Stimulated activated naive CD4-positive, alpha-beta T cell treated with Interleukin-2 at 50 U/mL for 16 hours (primary cell): ENCODE measurements around the gene MCCD1.

Experiments
- DNase-seq: peaks from one replicate; lab custom pipeline; 2025; lab: John Stamatoyannopoulos, UW

MCCD1 gene

DNA sequence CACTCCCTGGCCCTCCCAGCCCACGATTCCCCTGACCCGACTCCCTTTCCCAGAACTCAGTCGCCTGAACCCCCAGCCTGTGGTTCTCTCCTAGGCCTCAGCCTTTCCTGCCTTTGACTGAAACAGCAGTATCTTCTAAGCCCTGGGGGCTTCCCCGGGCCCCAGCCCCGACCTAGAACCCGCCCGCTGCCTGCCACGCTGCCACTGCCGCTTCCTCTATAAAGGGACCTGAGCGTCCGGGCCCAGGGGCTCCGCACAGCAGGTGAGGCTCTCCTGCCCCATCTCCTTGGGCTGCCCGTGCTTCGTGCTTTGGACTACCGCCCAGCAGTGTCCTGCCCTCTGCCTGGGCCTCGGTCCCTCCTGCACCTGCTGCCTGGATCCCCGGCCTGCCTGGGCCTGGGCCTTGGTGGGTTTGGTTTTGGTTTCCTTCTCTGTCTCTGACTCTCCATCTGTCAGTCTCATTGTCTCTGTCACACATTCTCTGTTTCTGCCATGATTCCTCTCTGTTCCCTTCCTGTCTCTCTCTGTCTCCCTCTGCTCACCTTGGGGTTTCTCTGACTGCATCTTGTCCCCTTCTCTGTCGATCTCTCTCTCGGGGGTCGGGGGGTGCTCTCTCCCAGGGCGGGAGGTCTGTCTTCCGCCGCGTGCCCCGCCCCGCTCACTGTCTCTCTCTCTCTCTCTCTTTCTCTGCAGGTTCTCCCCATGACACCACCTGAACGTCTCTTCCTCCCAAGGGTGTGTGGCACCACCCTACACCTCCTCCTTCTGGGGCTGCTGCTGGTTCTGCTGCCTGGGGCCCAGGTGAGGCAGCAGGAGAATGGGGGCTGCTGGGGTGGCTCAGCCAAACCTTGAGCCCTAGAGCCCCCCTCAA lies 43.5 kb downstream of the MCCD1 start, which contains the start of gene LTA:
TSS of gene LTA (plus strand) at position 249 of the 871 bp plus-strand sequence. CDS start at position 703, 454 bp downstream.
- DNase-seq: peak; percentile 80

DNA sequence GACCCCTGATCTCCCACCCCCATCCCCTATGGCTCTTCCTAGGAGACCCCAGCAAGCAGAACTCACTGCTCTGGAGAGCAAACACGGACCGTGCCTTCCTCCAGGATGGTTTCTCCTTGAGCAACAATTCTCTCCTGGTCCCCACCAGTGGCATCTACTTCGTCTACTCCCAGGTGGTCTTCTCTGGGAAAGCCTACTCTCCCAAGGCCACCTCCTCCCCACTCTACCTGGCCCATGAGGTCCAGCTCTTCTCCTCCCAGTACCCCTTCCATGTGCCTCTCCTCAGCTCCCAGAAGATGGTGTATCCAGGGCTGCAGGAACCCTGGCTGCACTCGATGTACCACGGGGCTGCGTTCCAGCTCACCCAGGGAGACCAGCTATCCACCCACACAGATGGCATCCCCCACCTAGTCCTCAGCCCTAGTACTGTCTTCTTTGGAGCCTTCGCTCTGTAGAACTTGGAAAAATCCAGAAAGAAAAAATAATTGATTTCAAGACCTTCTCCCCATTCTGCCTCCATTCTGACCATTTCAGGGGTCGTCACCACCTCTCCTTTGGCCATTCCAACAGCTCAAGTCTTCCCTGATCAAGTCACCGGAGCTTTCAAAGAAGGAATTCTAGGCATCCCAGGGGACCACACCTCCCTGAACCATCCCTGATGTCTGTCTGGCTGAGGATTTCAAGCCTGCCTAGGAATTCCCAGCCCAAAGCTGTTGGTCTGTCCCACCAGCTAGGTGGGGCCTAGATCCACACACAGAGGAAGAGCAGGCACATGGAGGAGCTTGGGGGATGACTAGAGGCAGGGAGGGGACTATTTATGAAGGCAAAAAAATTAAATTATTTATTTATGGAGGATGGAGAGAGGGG lies 44.7 kb downstream of the MCCD1 start:
- DNase-seq: no peak

DNA sequence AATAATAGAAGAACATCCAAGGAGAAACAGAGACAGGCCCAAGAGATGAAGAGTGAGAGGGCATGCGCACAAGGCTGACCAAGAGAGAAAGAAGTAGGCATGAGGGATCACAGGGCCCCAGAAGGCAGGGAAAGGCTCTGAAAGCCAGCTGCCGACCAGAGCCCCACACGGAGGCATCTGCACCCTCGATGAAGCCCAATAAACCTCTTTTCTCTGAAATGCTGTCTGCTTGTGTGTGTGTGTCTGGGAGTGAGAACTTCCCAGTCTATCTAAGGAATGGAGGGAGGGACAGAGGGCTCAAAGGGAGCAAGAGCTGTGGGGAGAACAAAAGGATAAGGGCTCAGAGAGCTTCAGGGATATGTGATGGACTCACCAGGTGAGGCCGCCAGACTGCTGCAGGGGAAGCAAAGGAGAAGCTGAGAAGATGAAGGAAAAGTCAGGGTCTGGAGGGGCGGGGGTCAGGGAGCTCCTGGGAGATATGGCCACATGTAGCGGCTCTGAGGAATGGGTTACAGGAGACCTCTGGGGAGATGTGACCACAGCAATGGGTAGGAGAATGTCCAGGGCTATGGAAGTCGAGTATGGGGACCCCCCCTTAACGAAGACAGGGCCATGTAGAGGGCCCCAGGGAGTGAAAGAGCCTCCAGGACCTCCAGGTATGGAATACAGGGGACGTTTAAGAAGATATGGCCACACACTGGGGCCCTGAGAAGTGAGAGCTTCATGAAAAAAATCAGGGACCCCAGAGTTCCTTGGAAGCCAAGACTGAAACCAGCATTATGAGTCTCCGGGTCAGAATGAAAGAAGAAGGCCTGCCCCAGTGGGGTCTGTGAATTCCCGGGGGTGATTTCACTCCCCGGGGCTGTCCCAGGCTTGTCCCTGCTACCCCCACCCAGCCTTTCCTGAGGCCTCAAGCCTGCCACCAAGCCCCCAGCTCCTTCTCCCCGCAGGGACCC lies 45.6 kb downstream of the MCCD1 start:
- peak; percentile 46 for DNase-seq

DNA sequence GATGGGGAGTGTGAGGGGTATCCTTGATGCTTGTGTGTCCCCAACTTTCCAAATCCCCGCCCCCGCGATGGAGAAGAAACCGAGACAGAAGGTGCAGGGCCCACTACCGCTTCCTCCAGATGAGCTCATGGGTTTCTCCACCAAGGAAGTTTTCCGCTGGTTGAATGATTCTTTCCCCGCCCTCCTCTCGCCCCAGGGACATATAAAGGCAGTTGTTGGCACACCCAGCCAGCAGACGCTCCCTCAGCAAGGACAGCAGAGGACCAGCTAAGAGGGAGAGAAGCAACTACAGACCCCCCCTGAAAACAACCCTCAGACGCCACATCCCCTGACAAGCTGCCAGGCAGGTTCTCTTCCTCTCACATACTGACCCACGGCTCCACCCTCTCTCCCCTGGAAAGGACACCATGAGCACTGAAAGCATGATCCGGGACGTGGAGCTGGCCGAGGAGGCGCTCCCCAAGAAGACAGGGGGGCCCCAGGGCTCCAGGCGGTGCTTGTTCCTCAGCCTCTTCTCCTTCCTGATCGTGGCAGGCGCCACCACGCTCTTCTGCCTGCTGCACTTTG lies 46.7 kb downstream of the MCCD1 start, which contains the start of gene TNF:
TSS of gene TNF (plus strand) at position 231 of the 567 bp plus-strand sequence. CDS start at position 408, 177 bp downstream.
- DNase-seq: peak; percentile 82

DNA sequence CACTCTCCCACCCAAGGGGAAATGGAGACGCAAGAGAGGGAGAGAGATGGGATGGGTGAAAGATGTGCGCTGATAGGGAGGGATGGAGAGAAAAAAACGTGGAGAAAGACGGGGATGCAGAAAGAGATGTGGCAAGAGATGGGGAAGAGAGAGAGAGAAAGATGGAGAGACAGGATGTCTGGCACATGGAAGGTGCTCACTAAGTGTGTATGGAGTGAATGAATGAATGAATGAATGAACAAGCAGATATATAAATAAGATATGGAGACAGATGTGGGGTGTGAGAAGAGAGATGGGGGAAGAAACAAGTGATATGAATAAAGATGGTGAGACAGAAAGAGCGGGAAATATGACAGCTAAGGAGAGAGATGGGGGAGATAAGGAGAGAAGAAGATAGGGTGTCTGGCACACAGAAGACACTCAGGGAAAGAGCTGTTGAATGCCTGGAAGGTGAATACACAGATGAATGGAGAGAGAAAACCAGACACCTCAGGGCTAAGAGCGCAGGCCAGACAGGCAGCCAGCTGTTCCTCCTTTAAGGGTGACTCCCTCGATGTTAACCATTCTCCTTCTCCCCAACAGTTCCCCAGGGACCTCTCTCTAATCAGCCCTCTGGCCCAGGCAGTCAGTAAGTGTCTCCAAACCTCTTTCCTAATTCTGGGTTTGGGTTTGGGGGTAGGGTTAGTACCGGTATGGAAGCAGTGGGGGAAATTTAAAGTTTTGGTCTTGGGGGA lies 47.4 kb downstream of the MCCD1 start:
- no peak for DNase-seq

DNA sequence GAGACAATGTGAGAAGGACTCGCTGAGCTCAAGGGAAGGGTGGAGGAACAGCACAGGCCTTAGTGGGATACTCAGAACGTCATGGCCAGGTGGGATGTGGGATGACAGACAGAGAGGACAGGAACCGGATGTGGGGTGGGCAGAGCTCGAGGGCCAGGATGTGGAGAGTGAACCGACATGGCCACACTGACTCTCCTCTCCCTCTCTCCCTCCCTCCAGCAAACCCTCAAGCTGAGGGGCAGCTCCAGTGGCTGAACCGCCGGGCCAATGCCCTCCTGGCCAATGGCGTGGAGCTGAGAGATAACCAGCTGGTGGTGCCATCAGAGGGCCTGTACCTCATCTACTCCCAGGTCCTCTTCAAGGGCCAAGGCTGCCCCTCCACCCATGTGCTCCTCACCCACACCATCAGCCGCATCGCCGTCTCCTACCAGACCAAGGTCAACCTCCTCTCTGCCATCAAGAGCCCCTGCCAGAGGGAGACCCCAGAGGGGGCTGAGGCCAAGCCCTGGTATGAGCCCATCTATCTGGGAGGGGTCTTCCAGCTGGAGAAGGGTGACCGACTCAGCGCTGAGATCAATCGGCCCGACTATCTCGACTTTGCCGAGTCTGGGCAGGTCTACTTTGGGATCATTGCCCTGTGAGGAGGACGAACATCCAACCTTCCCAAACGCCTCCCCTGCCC lies 48.3 kb downstream of the MCCD1 start:
- DNase-seq: peak; percentile 37

DNA sequence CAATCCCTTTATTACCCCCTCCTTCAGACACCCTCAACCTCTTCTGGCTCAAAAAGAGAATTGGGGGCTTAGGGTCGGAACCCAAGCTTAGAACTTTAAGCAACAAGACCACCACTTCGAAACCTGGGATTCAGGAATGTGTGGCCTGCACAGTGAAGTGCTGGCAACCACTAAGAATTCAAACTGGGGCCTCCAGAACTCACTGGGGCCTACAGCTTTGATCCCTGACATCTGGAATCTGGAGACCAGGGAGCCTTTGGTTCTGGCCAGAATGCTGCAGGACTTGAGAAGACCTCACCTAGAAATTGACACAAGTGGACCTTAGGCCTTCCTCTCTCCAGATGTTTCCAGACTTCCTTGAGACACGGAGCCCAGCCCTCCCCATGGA lies 48.8 kb downstream of the MCCD1 start:
- no peak for DNase-seq

DNA sequence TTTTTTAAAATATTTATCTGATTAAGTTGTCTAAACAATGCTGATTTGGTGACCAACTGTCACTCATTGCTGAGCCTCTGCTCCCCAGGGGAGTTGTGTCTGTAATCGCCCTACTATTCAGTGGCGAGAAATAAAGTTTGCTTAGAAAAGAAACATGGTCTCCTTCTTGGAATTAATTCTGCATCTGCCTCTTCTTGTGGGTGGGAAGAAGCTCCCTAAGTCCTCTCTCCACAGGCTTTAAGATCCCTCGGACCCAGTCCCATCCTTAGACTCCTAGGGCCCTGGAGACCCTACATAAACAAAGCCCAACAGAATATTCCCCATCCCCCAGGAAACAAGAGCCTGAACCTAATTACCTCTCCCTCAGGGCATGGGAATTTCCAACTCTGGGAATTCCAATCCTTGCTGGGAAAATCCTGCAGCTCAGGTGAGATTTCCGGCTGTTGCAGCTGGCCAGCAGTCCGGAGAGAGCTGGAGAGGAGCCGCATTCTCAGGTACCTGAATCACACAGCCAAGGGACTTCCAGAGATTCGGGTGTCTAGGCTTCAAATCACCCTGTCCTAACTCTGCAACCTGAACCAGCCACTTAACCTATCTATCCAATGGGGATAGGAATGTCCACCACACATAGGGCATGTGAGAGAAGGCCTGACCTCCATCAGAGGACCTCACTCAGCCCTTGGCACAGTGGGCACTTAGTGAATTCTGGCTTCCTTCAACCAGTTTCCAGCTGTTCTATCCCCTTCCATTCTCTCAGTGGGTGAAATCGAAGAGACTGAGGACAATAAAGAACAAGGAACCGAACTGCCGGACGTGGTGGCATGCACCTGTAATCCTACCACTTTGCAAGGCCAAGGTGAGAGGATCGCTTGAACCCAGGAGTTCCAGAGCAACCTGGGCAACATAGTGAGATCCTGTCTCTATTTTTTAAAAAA lies 49.7 kb downstream of the MCCD1 start:
- no peak for DNase-seq

DNA sequence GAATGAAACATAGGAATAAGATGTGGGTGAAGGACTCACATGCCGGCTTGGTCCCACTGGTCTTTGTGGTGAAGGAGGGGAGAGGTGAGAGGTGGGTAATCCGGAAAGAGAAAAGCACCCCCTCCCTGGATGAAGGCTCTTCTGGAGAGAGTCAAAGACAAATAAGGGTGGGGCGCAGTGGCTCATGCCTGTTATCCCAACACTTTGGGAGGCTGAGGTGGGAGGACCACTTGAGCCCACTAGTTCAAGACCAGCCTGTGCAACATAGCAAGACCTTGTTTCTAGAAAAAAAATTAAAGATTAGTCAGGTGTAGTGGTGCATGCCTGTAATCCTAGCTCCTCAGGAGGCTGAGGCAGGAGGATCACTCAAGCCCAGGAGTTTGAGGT lies 50.4 kb downstream of the MCCD1 start:
- DNase-seq: no peak
